Posterior vena cava (tissue), 2 donors: Measurements from ENCODE around the gene PLSCR3. TPM values are rescaled to one million over a fixed set of nuclear protein-coding genes. Genes with fewer than 3 reads are reported as not detected.
"Not testable (repeated sequence)": the region's sequence is repeated elsewhere in the genome, so short reads cannot be mapped to it uniquely, and the experiment has no call there.

Experiments used
- DNase-seq: peaks from one replicate; pipeline ENCODE4 v3.0.0-alpha.2; 2020; ENCODE audit warnings: low spot score
- intact Hi-C, 2 donors: fragments of 100-400 bp; cut with DNase I; formaldehyde crosslinking; loops; one replicate each; pipeline versions ENCODE4 v1.14.1 to v1.14.2; 2022 to 2023
- total RNA-seq, 2 donors: library from RNA; stranded (reverse); fragmentation: NEBNext Ultra II Directional; extraction: Animal tissue kit (Norgen Biotek cat#: 25700); gene quantifications; one replicate each; pipeline ENCODE4 v1.2.1, GENCODE V29; 2021
- donor health status: DM: yes; HTN: yes; CAD: no.
- donor health status: DM: yes; HTN: yes; CAD: no.

The PLSCR3 gene
- total RNA-seq, 2 donors from 2014 or later: 31.8 to 37.6 TPM

DNA sequence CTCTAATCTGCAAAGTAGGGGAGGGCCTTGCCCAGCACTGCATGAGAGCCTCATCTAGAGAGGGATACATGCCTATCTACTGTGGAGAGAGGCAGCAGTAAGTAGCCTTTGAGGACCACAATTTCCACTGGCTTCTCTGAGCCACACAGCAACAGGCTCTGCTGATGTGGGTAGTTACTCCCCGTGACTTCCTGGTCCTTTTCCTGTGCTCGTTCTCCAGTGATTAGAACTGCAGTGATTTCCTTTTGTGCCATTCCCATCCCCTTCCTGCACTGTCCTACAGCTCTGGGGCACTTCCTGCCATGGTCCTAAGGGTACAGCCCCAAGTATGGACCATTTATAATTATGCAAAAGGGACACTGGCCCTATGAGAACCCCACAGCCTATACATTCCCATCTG lies 3.0 kb downstream of the PLSCR3 start:
- DNase-seq: no peak
- intact Hi-C loops: no loop called here

DNA sequence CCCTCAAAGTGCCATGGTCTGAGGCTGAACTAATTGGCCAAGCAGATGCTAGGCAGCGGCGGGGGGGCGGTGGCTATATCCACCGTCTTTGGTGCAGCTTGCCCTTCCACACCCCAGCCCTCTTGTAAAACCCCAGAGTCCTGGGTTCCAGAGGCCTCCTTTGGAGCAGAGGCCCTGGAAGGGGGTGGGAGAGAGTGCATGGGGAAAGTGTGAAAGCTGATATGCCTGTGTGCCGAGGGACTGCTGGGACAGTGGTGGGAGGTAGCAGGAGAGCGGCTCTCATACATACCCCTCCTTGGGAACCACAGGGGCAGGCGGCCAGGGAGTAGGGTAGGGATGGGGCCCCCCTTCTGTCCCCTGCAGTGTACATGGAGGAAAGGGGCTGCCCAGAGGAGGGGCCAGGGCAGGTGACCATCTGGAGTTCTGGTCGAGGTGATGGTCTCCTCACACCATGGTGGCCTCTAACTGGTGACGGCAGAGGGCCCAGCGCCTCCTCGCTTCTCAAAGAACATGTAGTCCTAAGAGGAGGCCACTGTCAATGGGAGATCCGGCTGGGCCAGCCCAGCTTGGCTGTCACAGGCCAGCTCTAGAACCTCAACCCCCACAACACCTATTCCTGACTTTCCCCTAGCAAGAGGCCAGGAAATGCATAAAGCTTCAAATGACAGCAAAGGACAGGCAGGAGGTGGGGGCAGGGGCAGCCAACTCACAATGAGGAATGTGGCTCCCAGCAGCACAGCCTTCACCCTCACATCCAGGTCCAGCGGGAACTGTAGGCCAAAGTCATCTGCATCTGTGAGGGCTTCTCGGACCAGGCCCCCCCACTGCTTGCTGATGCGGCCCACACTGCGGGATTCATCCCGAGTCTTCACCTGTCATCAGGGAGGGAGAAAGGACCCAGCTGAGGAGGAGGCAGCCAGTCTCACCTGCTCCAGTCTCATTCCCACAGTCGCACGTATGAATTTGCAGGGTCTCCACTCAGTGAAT lies 4.1 kb downstream of the PLSCR3 start:
- no peak for DNase-seq
- intact Hi-C loops: loop anchor here in 1 of 2 donors (1.0 kb wide), 1 partner anchor 12 kb away; no protein-coding TSS in a partner anchor

DNA sequence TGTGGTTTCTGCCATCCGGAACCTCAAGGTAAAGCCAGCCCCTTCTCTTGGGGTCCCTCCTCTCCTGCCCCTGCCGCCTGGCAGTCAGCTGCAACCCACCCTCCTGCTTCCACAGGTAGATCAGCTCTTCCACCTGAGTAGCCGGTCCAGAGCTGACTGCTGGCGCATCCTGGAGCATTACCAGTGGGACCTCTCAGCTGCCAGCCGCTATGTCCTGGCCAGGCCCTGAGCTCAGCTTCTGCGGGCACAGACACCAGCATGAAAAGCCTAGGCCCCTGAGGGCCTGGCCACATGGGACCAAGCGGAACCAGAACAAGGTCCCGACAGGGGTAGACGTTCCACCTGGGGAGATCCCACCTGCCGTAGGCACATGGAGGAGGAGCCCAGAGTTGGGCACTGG lies 5.5 kb downstream of the PLSCR3 start:
- intact Hi-C loops: loop anchor here in 1 of 2 donors (1.0 kb wide), 1 partner anchor 11 kb away; no protein-coding TSS in a partner anchor
- DNase-seq: no peak

DNA sequence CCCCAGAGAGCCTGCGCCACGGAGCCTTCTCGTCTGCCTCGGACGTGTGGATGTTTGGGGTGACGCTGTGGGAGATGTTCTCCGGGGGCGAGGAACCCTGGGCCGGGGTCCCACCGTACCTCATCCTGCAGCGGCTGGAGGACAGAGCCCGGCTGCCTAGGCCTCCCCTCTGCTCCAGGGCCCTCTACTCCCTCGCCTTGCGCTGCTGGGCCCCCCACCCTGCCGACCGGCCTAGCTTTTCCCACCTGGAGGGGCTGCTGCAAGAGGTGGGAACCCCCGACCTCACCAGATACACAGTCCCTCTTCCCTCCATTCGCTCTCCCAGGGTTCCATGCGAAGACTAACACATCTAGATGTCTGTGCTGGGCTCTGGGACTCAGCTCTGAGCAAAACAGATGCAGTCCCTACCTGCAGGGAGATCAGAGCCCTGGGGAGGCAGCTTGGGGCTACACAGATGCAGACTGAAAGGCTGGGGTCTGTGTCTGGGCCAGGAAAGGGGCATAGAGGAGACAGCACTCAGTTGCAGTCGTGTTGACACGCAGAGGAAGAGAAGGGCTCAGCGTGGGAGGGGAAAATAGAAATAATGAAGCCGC lies 9.7 kb downstream of the PLSCR3 start:
- intact Hi-C loops: no loop called here
- no peak for DNase-seq

DNA sequence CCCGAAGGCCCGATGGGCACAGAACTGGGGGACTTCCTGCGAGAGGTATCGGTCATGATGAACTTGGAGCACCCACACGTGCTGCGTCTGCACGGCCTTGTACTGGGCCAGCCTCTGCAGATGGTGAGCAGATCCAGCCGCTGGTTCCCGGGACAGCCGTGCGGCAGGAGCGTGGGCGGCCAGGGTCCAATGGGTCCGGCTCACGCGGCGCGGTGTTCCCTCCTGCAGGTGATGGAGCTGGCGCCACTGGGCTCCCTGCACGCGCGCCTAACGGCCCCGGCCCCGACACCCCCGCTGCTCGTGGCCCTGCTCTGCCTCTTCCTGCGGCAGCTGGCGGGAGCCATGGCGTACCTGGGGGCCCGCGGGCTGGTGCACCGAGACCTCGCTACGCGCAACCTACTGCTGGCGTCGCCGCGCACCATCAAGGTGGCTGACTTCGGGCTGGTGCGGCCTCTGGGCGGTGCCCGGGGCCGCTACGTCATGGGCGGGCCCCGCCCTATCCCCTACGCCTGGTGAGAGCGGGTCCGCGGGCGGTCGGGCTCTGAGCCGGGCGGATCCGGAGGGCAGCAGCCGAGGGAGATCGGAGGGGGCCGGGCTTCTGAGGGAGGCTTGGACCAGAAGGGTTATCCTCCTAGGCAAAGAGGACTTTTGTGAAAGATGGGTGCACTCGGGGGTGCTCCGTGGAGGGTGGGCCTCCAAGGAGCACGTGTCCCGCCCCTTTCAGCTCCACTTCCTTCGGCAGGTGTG lies 10.4 kb downstream of the PLSCR3 start:
- DNase-seq: no peak
- intact Hi-C loops: no loop called here

DNA sequence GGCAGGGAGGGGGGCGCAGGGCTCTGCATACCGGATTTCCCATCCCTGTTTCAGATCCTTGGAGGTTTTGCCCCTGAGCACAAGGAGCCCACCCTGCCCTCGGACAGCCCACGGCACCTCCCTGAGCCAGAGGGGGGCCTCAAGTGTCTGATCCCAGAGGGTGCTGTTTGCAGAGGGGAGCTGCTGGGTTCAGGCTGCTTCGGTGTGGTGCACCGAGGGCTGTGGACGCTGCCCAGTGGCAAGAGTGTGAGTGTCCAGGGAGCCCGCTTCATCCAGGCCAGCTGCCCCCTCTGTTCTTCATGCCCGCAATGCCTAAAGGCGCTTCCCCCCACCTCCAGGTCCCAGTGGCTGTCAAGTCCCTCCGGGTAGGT lies 11.0 kb downstream of the PLSCR3 start:
- intact Hi-C loops: no loop called here
- DNase-seq: no peak

DNA sequence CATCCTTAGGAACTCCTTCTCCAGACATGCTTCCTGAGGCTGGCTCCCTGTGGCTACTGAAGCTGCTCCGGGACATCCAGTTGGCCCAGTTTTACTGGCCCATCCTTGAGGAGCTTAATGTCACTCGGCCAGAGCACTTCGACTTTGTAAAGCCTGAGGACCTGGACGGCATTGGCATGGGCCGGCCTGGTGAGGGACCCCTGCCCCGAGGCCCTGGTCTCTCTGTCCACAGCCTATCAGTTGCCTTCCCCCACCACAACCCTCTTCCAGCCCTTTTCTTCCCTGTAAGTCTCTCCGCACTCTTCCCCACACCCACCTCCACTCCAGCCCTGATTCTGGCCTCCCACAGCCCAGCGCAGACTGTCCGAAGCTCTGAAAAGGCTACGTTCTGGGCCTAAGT lies 11.4 kb downstream of the PLSCR3 start:
- no peak for DNase-seq
- intact Hi-C loops: no loop called here

DNA sequence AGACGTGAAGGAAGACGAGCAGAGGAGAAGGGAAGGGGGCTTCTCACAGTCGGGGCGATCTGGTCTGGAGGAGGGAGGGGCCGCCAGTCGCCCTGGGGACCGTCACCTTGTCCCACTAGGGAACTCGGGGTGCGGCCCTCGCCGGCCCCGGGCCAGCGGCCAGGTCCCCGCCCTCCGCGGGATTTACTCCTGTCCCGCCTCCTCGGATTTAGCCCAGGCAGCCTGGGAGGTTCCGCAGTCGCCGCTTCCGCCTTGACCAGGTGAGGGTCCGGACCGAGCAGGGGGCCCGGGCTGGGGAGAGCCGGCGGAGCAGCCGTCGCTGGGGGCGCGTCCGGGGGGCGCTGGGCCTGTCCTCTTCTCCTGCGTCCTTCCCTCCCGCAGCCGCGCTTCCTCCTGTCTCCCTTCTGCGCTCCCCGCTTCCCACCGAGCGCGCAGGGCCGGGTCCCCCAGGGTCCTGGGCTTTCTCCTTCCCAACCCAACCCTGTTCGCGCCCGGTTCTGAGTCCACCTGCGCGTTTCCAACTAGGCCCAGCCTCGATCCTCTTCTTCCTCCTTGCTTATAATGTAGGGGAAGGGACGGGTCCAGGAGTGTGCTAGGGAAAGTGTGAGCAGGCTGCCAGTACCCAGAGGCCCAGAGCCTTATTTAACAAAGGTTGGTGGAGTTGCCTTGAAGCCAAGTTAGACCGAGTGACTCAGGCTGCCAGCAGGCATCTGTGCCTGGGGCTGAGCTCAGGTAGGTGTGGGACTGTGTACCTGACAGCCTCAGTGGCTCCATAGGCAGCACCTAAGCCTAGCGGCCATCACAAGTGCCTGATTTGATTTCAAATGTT lies 13.3 kb downstream of the PLSCR3 start, which contains the start of gene TNK1:
TNK1 (plus strand) TSS at position 235 of the 829 bp plus-strand sequence. CDS start 1,838 bp downstream, outside the sequence.
- intact Hi-C loops: no loop called here

DNA sequence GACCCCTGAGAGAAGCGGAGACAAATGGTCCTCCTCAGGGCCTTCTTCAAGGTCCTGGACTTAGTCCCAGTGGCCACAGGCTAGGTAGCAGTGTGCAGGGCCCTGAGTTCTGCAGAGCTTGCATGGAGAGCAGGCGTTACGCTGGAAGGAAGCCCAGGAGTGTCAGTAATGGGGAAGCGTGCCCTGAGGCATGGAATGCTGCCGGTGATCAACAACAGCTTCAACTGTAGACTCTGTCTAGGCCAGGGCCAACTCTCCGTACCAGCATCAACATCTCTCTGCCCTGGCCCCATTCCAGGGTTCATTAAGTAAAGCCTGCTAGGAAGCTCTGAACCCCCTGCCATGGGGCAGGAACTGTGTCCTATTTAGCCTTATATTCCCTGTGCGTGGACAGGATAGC lies 14.0 kb downstream of the PLSCR3 start:
- DNase-seq: no peak
- intact Hi-C loops: no loop called here

More for the DNA sequence above, 13.3 kb downstream of the PLSCR3 start, which contains the start of gene TNK1:
- no peak for DNase-seq

DNA sequence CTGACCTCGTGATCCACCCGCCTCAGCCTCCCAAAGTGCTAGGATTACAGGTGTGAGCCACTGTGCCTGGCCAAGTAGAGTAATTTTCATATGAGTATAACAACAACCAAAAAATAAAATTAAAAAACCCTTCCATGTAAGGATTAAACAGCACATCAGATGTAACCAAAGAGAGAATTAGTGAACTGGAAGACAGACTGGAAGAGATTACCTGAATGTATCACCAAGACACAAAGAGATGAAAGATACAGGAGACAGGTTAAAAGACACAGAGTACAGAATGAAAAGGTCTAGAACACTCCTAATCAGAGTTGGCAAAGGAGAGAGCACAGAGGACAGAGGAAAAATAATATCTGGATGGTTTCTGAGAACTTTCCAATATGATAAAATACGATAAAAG lies 15.2 kb downstream of the PLSCR3 start:
- intact Hi-C loops: no loop called here
- DNase-seq: no peak

DNA sequence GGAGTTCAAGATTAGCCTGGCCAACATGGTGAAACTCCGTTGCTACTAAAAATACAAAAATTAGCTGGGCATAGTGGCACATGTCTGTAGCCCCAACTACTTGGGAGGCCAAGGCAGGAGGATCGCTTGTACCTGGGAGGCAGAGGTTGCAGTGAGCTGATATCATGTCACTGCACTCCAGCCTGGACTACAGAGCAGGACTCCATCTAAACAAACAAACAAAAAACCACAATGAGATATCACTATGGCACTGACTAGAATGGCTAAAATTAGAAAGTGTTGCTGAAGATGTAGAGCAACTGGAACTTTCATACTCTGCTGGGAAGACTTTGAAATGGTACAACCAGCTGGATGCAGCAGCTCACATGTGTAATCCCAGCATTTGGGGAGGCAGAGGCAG lies 20.0 kb downstream of the PLSCR3 start:
- no peak for DNase-seq
- intact Hi-C loops: no loop called here

DNA sequence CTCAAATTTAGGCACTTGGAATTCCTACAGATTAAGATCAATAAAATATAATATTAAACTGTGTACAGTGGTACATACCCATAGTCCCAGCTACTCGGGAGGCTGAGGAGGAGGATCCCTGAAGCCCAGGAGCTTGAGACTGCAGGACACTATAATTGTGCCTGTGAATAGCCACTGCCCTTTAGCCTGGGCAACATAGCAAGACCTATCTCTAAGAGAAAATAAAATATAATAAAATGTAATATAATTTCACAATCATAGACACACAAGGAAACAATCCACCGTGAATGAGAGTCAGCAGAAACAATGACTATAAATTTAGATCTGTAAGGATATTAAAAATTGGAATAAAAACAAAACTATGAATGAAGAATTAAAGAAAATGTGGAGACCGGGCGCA lies 23.5 kb downstream of the PLSCR3 start:
- intact Hi-C loops: no loop called here
- DNase-seq: no peak

DNA sequence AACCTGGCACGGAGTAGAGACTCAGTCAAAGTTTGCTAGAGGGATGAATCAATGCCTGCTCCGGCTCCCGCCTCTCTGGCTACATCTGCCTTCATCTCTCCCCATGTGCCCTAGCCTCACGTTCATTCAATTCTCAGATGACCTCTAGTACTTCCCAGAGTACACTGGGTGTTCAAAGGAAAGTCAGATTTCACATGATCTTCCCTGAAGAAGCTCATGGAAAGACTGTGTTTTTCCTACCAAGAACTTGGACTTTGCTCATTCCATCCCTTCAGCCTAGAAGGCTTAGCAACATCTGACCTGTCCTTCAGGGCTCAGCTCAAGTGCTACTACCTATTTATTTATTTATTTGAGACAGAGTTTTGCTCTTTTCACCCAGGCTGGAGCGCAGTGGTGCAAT lies 24.5 kb downstream of the PLSCR3 start:
- intact Hi-C loops: no loop called here
- DNase-seq: no peak

DNA sequence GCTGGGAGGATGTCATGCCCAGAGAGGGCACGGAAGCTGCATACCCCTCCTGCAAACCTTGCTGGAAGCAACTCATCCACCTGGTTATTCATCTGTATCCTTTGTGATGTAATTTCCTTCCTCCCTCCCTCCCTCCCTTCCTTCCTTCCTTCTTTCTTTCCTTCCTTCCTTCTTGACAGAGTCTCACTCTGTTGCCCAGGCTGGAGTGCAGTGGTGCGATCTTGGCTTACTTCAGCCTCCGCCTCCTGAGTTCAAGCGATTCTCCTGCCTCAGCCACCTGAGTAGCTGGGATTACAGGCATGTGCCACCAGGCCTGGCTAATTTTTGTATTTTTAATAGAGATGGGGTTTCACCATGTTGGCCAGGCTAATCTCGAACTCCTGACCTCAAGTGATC lies 25.7 kb downstream of the PLSCR3 start:
- intact Hi-C loops, DNase-seq: not testable (repeated sequence)

DNA sequence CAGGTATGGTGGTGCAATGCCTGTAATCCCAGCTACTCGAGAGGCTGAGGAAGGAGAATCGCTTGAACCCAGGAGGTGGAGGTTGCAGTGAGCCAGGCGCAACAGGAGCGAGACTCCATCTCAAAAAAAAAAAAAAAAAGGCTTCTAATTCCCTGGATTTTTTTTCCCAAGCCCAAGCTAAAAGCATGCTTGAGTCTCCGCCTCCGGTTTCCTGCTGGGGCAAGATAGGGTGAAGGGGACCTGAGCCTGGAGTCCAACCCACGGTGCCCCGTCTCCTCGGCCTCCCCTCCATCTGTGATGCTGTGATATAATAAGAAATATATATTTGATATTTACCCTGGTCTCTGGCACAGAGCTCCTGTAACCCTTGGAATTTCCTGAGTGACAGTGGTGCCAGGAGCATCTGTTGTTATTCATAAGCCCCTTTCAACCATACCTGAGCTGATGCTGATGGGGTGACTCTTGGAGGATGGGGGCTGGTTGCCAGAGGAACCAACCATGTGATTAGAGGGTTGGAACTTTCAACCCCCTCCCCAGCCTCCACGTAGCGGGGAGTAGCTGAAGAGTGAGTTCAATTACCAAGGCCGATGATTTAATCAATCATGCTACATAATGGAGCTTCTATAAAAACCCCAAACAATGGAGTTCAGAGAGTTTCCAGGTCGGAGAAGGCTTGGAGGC lies 26.3 kb downstream of the PLSCR3 start:
- intact Hi-C loops: no loop called here
- no peak for DNase-seq

DNA sequence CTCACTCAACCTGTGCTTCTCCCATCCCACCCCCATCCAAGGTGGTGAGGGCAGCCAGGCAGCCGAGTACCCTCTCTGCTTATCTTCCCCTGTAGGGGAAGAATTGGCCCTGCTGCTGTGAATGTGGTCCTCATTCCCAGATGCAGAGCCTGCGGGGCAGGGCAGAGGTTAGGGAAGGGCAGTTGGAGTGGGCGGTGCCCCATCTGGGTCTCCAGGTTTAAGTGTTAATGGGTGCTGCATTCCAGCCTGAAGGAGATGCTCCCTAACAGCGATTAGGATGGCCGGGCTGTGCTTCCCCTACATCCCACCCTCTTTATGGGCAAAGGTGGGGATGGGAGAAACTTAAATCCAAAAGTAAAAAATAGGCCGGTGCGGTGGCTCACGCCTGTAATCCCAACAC lies 27.2 kb downstream of the PLSCR3 start:
- DNase-seq: no peak
- intact Hi-C loops: no loop called here

DNA sequence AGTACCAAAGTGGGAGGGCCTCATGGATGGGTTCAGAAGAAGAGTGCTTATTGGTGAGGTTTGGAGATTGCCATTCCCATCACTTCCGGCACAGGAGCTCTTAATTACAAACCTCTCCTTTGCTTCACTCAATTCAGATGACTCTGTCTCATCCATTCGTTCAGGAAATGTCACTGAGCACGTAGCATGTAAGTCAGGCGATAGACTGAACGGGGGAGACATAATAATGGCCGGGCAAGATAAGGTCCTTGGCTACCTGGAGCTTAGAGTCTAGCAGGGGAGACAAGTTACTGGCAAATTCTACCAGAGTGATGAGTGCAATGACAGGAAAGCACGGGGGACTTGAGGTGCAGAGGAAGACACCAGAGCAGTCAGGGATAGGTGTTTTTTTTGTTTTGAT lies 28.4 kb downstream of the PLSCR3 start:
- intact Hi-C loops, DNase-seq: not testable (repeated sequence)

DNA sequence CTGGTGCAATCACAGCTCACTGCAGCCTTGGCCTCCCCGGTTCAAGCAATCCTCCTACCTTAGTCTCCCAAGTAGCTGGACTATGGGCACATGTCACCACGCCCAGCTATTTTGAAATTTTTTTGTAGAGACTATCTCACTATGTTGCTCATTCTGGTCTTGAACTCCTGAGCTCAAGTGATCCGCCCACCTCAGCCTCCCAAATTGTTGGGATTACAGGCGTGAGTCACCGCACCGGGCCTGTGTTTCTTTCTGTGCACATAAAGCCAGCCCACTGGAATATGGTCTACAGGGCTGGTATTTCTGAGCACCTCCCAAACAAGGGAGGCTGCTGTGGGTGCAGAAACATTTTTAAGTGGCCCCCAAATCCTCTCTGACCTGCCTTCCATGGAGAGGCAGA lies 31.0 kb downstream of the PLSCR3 start:
- intact Hi-C loops: no loop called here
- DNase-seq: no peak
